ENCODE data around the gene FALEC. TPM values are rescaled to one million over a fixed set of nuclear protein-coding genes. Genes with fewer than 3 reads are reported as not detected.

The FALEC gene
- total and polyA plus RNA-seq, 2 experiments from 2014 or later: 1.7 TPM; not detected in 1

GRCh38 chr1:150552128-150552910, 36.8 kb downstream of the FALEC start:
- Mint-ChIP-seq H3K36me3 (ENCODE audit: low read depth) (no peaks in the 10 kb centered on the region; the same call in 2 of the 3 replicates), H3K4me1 (peaks cover 37% of the 10 kb centered on the region), H3K27ac (no peak overlapping the region), H3K9me3 (no peaks in the 10 kb centered on the region), H3K27me3 (ENCODE audit: insufficient read depth, low read depth, poor library complexity) (peaks cover 21% of the 10 kb centered on the region), H3K4me3 (no peak overlapping the region; the same call in 2 of the 3 replicates)
- Histone ChIP-seq H3K4me3 (no peak overlapping the region), H3K9me2 (ENCODE audit: insufficient read depth) (no peaks in the 10 kb centered on the region), H3K4me2 (no peak overlapping the region; the same call in 1 of the 2 replicates), H3K27ac (ENCODE audit: low read depth) (no peak overlapping the region), H3K36me3 (ENCODE audit: insufficient read depth) (no peaks in the 10 kb centered on the region), H3K27me3 (ENCODE audit: insufficient read depth) (peaks cover 22% of the 10 kb centered on the region), H2AFZ (no peak overlapping the region), H4K20me1 (replicated peaks; ENCODE audit: insufficient read depth) (no peaks in the 10 kb centered on the region), H3K4me1 (ENCODE audit: insufficient read depth) (peaks cover 15% of the 10 kb centered on the region; the same call in 1 of the 2 replicates), H3K79me2 (replicated peaks; ENCODE audit: insufficient read depth) (no peaks in the 10 kb centered on the region), H3F3A (replicated peaks; ENCODE audit: low read depth) (peaks cover 4% of the 10 kb centered on the region)
- TF ChIP-seq STAT1 (IDR thresholded peaks at IDR 0.05; ENCODE audit: unreplicated experiment) (no peak), REST (IDR thresholded peaks at IDR 0.05; ENCODE audit: unreplicated experiment) (no peak), ZNF462 (CRISPR knock-in tag; IDR thresholded peaks at IDR 0.05) (no peak), CREB1 (CRISPR knock-in tag; IDR thresholded peaks at IDR 0.05; ENCODE audit: low read depth) (no peak), POLR2AphosphoS5 (IDR thresholded peaks at IDR 0.05; ENCODE audit: low read depth) (no peak), EZH2 (IDR thresholded peaks at IDR 0.05; ENCODE audit: low read depth, unreplicated experiment) (no peak), ZNF114 (CRISPR knock-in tag; IDR thresholded peaks at IDR 0.05) (no peak), NANOG (IDR thresholded peaks at IDR 0.05; ENCODE audit: borderline replicate concordance) (no peak), CTCF (conservative IDR thresholded peaks at IDR 0.05; ENCODE audit: low read depth in 2 of 2) (no peak), EZH2phosphoT487 (IDR thresholded peaks at IDR 0.05; ENCODE audit: unreplicated experiment) (no peak), JUNB (IDR thresholded peaks at IDR 0.05; ENCODE audit: unreplicated experiment) (no peak), ETS1 (IDR thresholded peaks at IDR 0.05) (no peak), ZNF331 (CRISPR knock-in tag; IDR thresholded peaks at IDR 0.05; ENCODE audit: low read depth) (no peak)
- DNase-seq (ENCODE audit: low spot score) (no peak), ATAC-seq (no peak)

All from GM23338 (cell line).